MV-4-11 (cell line): ENCODE results near the gene CHCHD6.

Experiments
- DNase-seq: peaks from one replicate; lab custom pipeline; 2025; lab: John Stamatoyannopoulos, UW

The CHCHD6 gene

GRCh38 chr3:126827121-126827520 is 123.1 kb downstream of the CHCHD6 start:
- no peak for DNase-seq

GRCh38 chr3:126828306-126828705 is 124.3 kb downstream of the CHCHD6 start:
- no peak for DNase-seq

GRCh38 chr3:126832933-126833332 is 128.9 kb downstream of the CHCHD6 start:
- no peak for DNase-seq

- DNase-seq, result no peak
Observed at GRCh38 chr3:126834596-126835471, 130.8 kb downstream of the CHCHD6 start.

GRCh38 chr3:126835472-126836219 is 131.6 kb downstream of the CHCHD6 start:
- no peak for DNase-seq

- no peak for DNase-seq
Observed at GRCh38 chr3:126836220-126836860, 132.3 kb downstream of the CHCHD6 start.

- no peak for DNase-seq
Observed at GRCh38 chr3:126837773-126838172, 133.7 kb downstream of the CHCHD6 start.

GRCh38 chr3:126845920-126846715 is 142.1 kb downstream of the CHCHD6 start:
- DNase-seq, result no peak

GRCh38 chr3:126847061-126847460 is 143.0 kb downstream of the CHCHD6 start:
- no peak for DNase-seq

GRCh38 chr3:126848991-126849390 is 145.0 kb downstream of the CHCHD6 start:
- DNase-seq, result no peak

GRCh38 chr3:126849768-126850167 is 145.7 kb downstream of the CHCHD6 start:
- no peak for DNase-seq

GRCh38 chr3:126850370-126851085 is 146.5 kb downstream of the CHCHD6 start:
- no peak for DNase-seq

- no peak for DNase-seq
Observed at GRCh38 chr3:126851382-126851781, 147.3 kb downstream of the CHCHD6 start.

- DNase-seq, result no peak
Observed at GRCh38 chr3:126851934-126852333, 147.9 kb downstream of the CHCHD6 start.

- no peak for DNase-seq
Observed at GRCh38 chr3:126852511-126852910, 148.5 kb downstream of the CHCHD6 start.

GRCh38 chr3:126854666-126855065 is 150.6 kb downstream of the CHCHD6 start:
- no peak for DNase-seq

- no peak for DNase-seq
Observed at GRCh38 chr3:126855374-126855773, 151.3 kb downstream of the CHCHD6 start.

GRCh38 chr3:126857928-126858327 is 153.9 kb downstream of the CHCHD6 start:
- DNase-seq, result no peak

GRCh38 chr3:126858401-126858800 is 154.4 kb downstream of the CHCHD6 start:
- no peak for DNase-seq

GRCh38 chr3:126858887-126859286 is 154.8 kb downstream of the CHCHD6 start:
- no peak for DNase-seq
